ENCODE data around the gene CHRND.
"Not testable (repeated sequence)": the region's sequence is repeated elsewhere in the genome, so short reads cannot be mapped to it uniquely, and the experiment has no call there.

The CHRND gene

GRCh38 chr2:232562515-232563151, 36.7 kb downstream of the CHRND start:
- H3K9me3 ChIP-seq (ENCODE audit: control insufficient read depth, low read length), result no peaks in the 10 kb centered on the region
- WGBS, 2 experiments, result 94 to 99% methylated on average over 7 to 8 of the region's 8 CpGs
- no peak overlapping the region for H3K27ac ChIP-seq (ENCODE audit: insufficient read depth, low read depth, low read length, poor library complexity, severe bottlenecking)
- H3K4me1 ChIP-seq (ENCODE audit: control insufficient read depth, insufficient read depth, low read length), result no peaks in the 10 kb centered on the region
- no peak overlapping the region for H3K4me3 ChIP-seq (ENCODE audit: insufficient read depth, low read depth, low read length)
- H3K27me3 ChIP-seq (ENCODE audit: control insufficient read depth, insufficient read depth, low read length, poor library complexity, severe bottlenecking), result no peaks in the 10 kb centered on the region
- peaks cover 43% of the 10 kb centered on the region for H3K36me3 ChIP-seq (ENCODE audit: control insufficient read depth, insufficient read depth, low read length)

- Histone ChIP-seq H3K27ac (ENCODE audit: insufficient read depth, low read depth, low read length, poor library complexity, severe bottlenecking) (no peak overlapping the region), H3K27me3 (ENCODE audit: control insufficient read depth, insufficient read depth, low read length, poor library complexity, severe bottlenecking) (no peaks in the 10 kb centered on the region), H3K9me3 (ENCODE audit: control insufficient read depth, low read length) (no peaks in the 10 kb centered on the region), H3K4me1 (ENCODE audit: control insufficient read depth, insufficient read depth, low read length) (no peaks in the 10 kb centered on the region), H3K36me3 (ENCODE audit: control insufficient read depth, insufficient read depth, low read length) (peaks cover 45% of the 10 kb centered on the region), H3K4me3 (ENCODE audit: insufficient read depth, low read depth, low read length) (no peak overlapping the region)
- 64 to 95% methylated on average over 2 to 3 of the region's 3 CpGs for WGBS, 2 experiments
Measured at GRCh38 chr2:232563580-232563979, 37.6 kb downstream of the CHRND start.

- no peaks in the 10 kb centered on the region for H3K4me1 ChIP-seq (ENCODE audit: control insufficient read depth, insufficient read depth, low read length)
- no peak overlapping the region for H3K27ac ChIP-seq (ENCODE audit: insufficient read depth, low read depth, low read length, poor library complexity, severe bottlenecking)
- H3K27me3 ChIP-seq (ENCODE audit: control insufficient read depth, insufficient read depth, low read length, poor library complexity, severe bottlenecking), result no peaks in the 10 kb centered on the region
- peaks cover 56% of the 10 kb centered on the region for H3K36me3 ChIP-seq (ENCODE audit: control insufficient read depth, insufficient read depth, low read length)
- no peak overlapping the region for H3K4me3 ChIP-seq (ENCODE audit: insufficient read depth, low read depth, low read length)
- no peaks in the 10 kb centered on the region for H3K9me3 ChIP-seq (ENCODE audit: control insufficient read depth, low read length)
Measured at GRCh38 chr2:232567721-232568120, 41.8 kb downstream of the CHRND start.

- no peak overlapping the region for H3K4me3 ChIP-seq (ENCODE audit: insufficient read depth, low read depth, low read length)
Measured at GRCh38 chr2:232568161-232568560, 42.2 kb downstream of the CHRND start.

GRCh38 chr2:232569541-232569940, 43.6 kb downstream of the CHRND start:
- WGBS, 2 experiments, result 95 to 97% methylated on average over 9 of the region's 9 CpGs
- peaks cover 45% of the 10 kb centered on the region for H3K36me3 ChIP-seq (ENCODE audit: control insufficient read depth, insufficient read depth, low read length)

More at GRCh38 chr2:232568161-232568560, 42.2 kb downstream of the CHRND start:
- H3K36me3 ChIP-seq (ENCODE audit: control insufficient read depth, insufficient read depth, low read length), result peaks cover 56% of the 10 kb centered on the region
- H3K4me1 ChIP-seq (ENCODE audit: control insufficient read depth, insufficient read depth, low read length), result no peaks in the 10 kb centered on the region
- no peak overlapping the region for H3K27ac ChIP-seq (ENCODE audit: insufficient read depth, low read depth, low read length, poor library complexity, severe bottlenecking)
- no peaks in the 10 kb centered on the region for H3K9me3 ChIP-seq (ENCODE audit: control insufficient read depth, low read length)
- WGBS, 2 experiments, result 96 to 97% methylated on average over 4 of the region's 5 CpGs
- H3K27me3 ChIP-seq (ENCODE audit: control insufficient read depth, insufficient read depth, low read length, poor library complexity, severe bottlenecking), result no peaks in the 10 kb centered on the region

GRCh38 chr2:232570481-232570880, 44.5 kb downstream of the CHRND start:
- H3K9me3 ChIP-seq (ENCODE audit: control insufficient read depth, low read length); H3K27ac ChIP-seq (ENCODE audit: insufficient read depth, low read depth, low read length, poor library complexity, severe bottlenecking); H3K4me1 ChIP-seq (ENCODE audit: control insufficient read depth, insufficient read depth, low read length); H3K4me3 ChIP-seq (ENCODE audit: insufficient read depth, low read depth, low read length); H3K27me3 ChIP-seq (ENCODE audit: control insufficient read depth, insufficient read depth, low read length, poor library complexity, severe bottlenecking): not testable (repeated sequence)
- peaks cover 38% of the 10 kb centered on the region for H3K36me3 ChIP-seq (ENCODE audit: control insufficient read depth, insufficient read depth, low read length)
- 85 to 94% methylated on average over 6 of the region's 6 CpGs for WGBS, 2 experiments

More at GRCh38 chr2:232569541-232569940, 43.6 kb downstream of the CHRND start:
- Histone ChIP-seq H3K9me3 (ENCODE audit: control insufficient read depth, low read length) (no peaks in the 10 kb centered on the region), H3K27ac (ENCODE audit: insufficient read depth, low read depth, low read length, poor library complexity, severe bottlenecking) (no peak overlapping the region), H3K4me3 (ENCODE audit: insufficient read depth, low read depth, low read length) (no peak overlapping the region), H3K4me1 (ENCODE audit: control insufficient read depth, insufficient read depth, low read length) (no peaks in the 10 kb centered on the region), H3K27me3 (ENCODE audit: control insufficient read depth, insufficient read depth, low read length, poor library complexity, severe bottlenecking) (no peaks in the 10 kb centered on the region)

- WGBS, 2 experiments, result 94% methylated on average over 7 of the region's 7 CpGs
- peaks cover 35% of the 10 kb centered on the region for H3K36me3 ChIP-seq (ENCODE audit: control insufficient read depth, insufficient read depth, low read length)
- no peaks in the 10 kb centered on the region for H3K4me1 ChIP-seq (ENCODE audit: control insufficient read depth, insufficient read depth, low read length)
- H3K27ac ChIP-seq (ENCODE audit: insufficient read depth, low read depth, low read length, poor library complexity, severe bottlenecking), result no peak overlapping the region
- H3K4me3 ChIP-seq (ENCODE audit: insufficient read depth, low read depth, low read length), result no peak overlapping the region
- H3K9me3 ChIP-seq (ENCODE audit: control insufficient read depth, low read length), result no peaks in the 10 kb centered on the region
- H3K27me3 ChIP-seq (ENCODE audit: control insufficient read depth, insufficient read depth, low read length, poor library complexity, severe bottlenecking), result no peaks in the 10 kb centered on the region
Measured at GRCh38 chr2:232571026-232571474, 45.1 kb downstream of the CHRND start.

GRCh38 chr2:232573042-232573441, 47.1 kb downstream of the CHRND start:
- Histone ChIP-seq H3K36me3 (ENCODE audit: control insufficient read depth, insufficient read depth, low read length) (peaks cover 20% of the 10 kb centered on the region), H3K4me1 (ENCODE audit: control insufficient read depth, insufficient read depth, low read length) (no peaks in the 10 kb centered on the region), H3K9me3 (ENCODE audit: control insufficient read depth, low read length) (no peaks in the 10 kb centered on the region), H3K4me3 (ENCODE audit: insufficient read depth, low read depth, low read length) (no peak overlapping the region), H3K27me3 (ENCODE audit: control insufficient read depth, insufficient read depth, low read length, poor library complexity, severe bottlenecking) (no peaks in the 10 kb centered on the region), H3K27ac (ENCODE audit: insufficient read depth, low read depth, low read length, poor library complexity, severe bottlenecking) (no peak overlapping the region)

GRCh38 chr2:232573771-232574435, 47.9 kb downstream of the CHRND start:
- peaks cover 14% of the 10 kb centered on the region for H3K36me3 ChIP-seq (ENCODE audit: control insufficient read depth, insufficient read depth, low read length)
- no peaks in the 10 kb centered on the region for H3K27me3 ChIP-seq (ENCODE audit: control insufficient read depth, insufficient read depth, low read length, poor library complexity, severe bottlenecking)
- H3K27ac ChIP-seq (ENCODE audit: insufficient read depth, low read depth, low read length, poor library complexity, severe bottlenecking), result no peak overlapping the region
- 87 to 91% methylated on average over 8 of the region's 8 CpGs for WGBS, 2 experiments
- no peak overlapping the region for H3K4me3 ChIP-seq (ENCODE audit: insufficient read depth, low read depth, low read length)
- H3K9me3 ChIP-seq (ENCODE audit: control insufficient read depth, low read length), result no peaks in the 10 kb centered on the region
- no peaks in the 10 kb centered on the region for H3K4me1 ChIP-seq (ENCODE audit: control insufficient read depth, insufficient read depth, low read length)

- WGBS, 2 experiments, result 95% methylated on average over 5 of the region's 5 CpGs
- Histone ChIP-seq H3K4me1 (ENCODE audit: control insufficient read depth, insufficient read depth, low read length) (no peaks in the 10 kb centered on the region), H3K9me3 (ENCODE audit: control insufficient read depth, low read length) (no peaks in the 10 kb centered on the region), H3K27ac (ENCODE audit: insufficient read depth, low read depth, low read length, poor library complexity, severe bottlenecking) (no peak overlapping the region), H3K27me3 (ENCODE audit: control insufficient read depth, insufficient read depth, low read length, poor library complexity, severe bottlenecking) (no peaks in the 10 kb centered on the region), H3K4me3 (ENCODE audit: insufficient read depth, low read depth, low read length) (no peak overlapping the region), H3K36me3 (ENCODE audit: control insufficient read depth, insufficient read depth, low read length) (peaks cover 5% of the 10 kb centered on the region)
Measured at GRCh38 chr2:232574674-232575403, 48.9 kb downstream of the CHRND start.

Data from ectodermal cell (in vitro differentiated cells).